ENCODE data around the gene ARRB1. TPM values are rescaled to one million over a fixed set of nuclear protein-coding genes. Genes with fewer than 3 reads are reported as not detected.

Gene ARRB1
- total RNA-seq, 1 experiment from 2014 or later = 90.1 TPM

DNA sequence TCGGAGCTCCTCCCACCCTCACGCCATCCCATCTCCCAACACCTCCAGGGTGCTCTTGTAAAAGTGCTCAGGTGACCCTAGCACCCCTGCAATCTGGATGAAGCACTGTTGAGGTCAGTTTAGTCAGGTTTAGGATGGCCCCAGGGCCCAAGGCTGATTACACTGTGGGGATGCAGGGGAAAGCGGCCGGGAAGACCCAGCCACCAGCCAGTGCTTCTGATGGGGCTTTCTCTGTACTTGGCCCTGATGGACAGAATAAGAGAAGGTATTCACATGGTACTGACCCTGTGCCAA, 82.1 kb downstream of the ARRB1 start (continued):
- TF ChIP-seq, protein P1, sequence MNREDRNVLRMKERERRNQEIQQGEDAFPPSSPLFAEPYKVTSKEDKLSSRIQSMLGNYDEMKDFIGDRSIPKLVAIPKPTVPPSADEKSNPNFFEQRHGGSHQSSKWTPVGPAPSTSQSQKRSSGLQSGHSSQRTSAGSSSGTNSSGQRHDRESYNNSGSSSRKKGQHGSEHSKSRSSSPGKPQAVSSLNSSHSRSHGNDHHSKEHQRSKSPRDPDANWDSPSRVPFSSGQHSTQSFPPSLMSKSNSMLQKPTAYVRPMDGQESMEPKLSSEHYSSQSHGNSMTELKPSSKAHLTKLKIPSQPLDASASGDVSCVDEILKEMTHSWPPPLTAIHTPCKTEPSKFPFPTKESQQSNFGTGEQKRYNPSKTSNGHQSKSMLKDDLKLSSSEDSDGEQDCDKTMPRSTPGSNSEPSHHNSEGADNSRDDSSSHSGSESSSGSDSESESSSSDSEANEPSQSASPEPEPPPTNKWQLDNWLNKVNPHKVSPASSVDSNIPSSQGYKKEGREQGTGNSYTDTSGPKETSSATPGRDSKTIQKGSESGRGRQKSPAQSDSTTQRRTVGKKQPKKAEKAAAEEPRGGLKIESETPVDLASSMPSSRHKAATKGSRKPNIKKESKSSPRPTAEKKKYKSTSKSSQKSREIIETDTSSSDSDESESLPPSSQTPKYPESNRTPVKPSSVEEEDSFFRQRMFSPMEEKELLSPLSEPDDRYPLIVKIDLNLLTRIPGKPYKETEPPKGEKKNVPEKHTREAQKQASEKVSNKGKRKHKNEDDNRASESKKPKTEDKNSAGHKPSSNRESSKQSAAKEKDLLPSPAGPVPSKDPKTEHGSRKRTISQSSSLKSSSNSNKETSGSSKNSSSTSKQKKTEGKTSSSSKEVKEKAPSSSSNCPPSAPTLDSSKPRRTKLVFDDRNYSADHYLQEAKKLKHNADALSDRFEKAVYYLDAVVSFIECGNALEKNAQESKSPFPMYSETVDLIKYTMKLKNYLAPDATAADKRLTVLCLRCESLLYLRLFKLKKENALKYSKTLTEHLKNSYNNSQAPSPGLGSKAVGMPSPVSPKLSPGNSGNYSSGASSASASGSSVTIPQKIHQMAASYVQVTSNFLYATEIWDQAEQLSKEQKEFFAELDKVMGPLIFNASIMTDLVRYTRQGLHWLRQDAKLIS (CRISPR knock-in tag; IDR thresholded peaks at IDR 0.05; ENCODE audit: borderline replicate concordance) = no peak
- no peak for TF ChIP-seq RORB (CRISPR knock-in tag; IDR thresholded peaks at IDR 0.05)
- TF ChIP-seq SOX15 (CRISPR knock-in tag; IDR thresholded peaks at IDR 0.05) = no peak
- no peak for TF ChIP-seq FOXP1 (CRISPR knock-in tag; IDR thresholded peaks at IDR 0.05; ENCODE audit: borderline replicate concordance)
- no peak for TF ChIP-seq ZNF263 (CRISPR knock-in tag; IDR thresholded peaks at IDR 0.05; ENCODE audit: low read depth)
- TF ChIP-seq ESRRA (CRISPR knock-in tag; IDR thresholded peaks at IDR 0.05; ENCODE audit: borderline replicate concordance) = no peak
- TF ChIP-seq ZNF416 (CRISPR knock-in tag; IDR thresholded peaks at IDR 0.05) = no peak
- TF ChIP-seq, protein P2, sequence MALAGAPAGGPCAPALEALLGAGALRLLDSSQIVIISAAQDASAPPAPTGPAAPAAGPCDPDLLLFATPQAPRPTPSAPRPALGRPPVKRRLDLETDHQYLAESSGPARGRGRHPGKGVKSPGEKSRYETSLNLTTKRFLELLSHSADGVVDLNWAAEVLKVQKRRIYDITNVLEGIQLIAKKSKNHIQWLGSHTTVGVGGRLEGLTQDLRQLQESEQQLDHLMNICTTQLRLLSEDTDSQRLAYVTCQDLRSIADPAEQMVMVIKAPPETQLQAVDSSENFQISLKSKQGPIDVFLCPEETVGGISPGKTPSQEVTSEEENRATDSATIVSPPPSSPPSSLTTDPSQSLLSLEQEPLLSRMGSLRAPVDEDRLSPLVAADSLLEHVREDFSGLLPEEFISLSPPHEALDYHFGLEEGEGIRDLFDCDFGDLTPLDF (CRISPR knock-in tag; IDR thresholded peaks at IDR 0.05) = no peak
- TF ChIP-seq ZNF423 (CRISPR knock-in tag; IDR thresholded peaks at IDR 0.05) = no peak
- no peak for TF ChIP-seq CREB1 (CRISPR knock-in tag; IDR thresholded peaks at IDR 0.05)
- no peak for TF ChIP-seq OVOL2 (CRISPR knock-in tag; IDR thresholded peaks at IDR 0.05; ENCODE audit: borderline replicate concordance)

DNA sequence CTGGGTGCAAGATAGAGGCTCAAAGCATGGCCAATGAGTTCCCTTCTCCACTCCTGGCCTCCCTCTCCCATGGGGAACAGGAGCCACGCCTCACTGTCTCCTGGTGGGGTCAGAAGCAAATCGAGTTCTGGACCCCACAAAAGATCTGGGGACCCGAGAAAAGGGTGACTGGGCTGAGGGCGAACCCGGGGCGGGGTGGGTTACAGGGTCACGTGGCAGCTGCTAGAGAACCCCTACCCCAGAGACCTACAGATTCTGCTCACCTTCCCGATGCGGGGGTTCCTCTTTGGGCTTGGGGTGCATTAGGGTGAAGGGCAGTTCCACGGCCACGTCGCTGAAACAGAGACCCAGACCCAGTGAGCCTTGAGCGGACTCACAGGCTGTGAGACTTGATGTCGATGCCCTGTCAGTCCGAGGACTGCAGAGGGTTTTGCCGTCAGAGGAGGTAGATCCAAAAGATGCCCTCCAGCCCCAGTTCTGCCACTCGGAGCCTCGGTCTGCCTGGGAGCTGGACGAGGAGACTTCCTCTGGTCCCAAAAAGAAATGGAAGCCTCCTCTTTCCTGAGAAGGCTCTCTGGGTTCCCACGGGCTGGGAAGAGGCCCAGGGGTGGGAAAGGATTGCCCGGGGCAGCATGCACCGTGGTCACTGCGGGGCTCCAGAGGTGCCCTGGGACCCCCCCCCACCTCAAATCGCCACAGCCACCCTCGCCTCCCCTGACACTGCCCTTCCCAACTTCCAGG, 82.7 kb downstream of the ARRB1 start:
- TF ChIP-seq CBFB (CRISPR knock-in tag; IDR thresholded peaks at IDR 0.05; ENCODE audit: low read depth) = no peak
- no peak for TF ChIP-seq OVOL2 (CRISPR knock-in tag; IDR thresholded peaks at IDR 0.05; ENCODE audit: borderline replicate concordance)
- TF ChIP-seq IRF2 (CRISPR knock-in tag; IDR thresholded peaks at IDR 0.05; ENCODE audit: borderline replicate concordance, low read depth) = no peak
- TF ChIP-seq, protein P3, sequence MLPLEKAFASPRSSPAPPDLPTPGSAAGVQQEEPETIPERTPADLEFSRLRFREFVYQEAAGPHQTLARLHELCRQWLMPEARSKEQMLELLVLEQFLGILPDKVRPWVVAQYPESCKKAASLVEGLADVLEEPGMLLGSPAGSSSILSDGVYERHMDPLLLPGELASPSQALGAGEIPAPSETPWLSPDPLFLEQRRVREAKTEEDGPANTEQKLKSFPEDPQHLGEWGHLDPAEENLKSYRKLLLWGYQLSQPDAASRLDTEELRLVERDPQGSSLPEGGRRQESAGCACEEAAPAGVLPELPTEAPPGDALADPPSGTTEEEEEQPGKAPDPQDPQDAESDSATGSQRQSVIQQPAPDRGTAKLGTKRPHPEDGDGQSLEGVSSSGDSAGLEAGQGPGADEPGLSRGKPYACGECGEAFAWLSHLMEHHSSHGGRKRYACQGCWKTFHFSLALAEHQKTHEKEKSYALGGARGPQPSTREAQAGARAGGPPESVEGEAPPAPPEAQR (CRISPR knock-in tag; IDR thresholded peaks at IDR 0.05) = no peak
- no peak for TF ChIP-seq ZNF232 (CRISPR knock-in tag; IDR thresholded peaks at IDR 0.05)
- no peak for TF ChIP-seq TEAD1 (CRISPR knock-in tag; IDR thresholded peaks at IDR 0.05)
- no peak for TF ChIP-seq GABPB1 (CRISPR knock-in tag; IDR thresholded peaks at IDR 0.05)
- TF ChIP-seq, protein P4, sequence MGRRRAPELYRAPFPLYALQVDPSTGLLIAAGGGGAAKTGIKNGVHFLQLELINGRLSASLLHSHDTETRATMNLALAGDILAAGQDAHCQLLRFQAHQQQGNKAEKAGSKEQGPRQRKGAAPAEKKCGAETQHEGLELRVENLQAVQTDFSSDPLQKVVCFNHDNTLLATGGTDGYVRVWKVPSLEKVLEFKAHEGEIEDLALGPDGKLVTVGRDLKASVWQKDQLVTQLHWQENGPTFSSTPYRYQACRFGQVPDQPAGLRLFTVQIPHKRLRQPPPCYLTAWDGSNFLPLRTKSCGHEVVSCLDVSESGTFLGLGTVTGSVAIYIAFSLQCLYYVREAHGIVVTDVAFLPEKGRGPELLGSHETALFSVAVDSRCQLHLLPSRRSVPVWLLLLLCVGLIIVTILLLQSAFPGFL (CRISPR knock-in tag; IDR thresholded peaks at IDR 0.05; ENCODE audit: borderline replicate concordance) = no peak
- TF ChIP-seq ZNF317 (CRISPR knock-in tag; IDR thresholded peaks at IDR 0.05; ENCODE audit: borderline replicate concordance, low read depth) = no peak
- TF ChIP-seq ZNF671 (CRISPR knock-in tag; IDR thresholded peaks at IDR 0.05) = no peak
- Mint-ChIP-seq H3K27ac (no peak overlapping the region), H3K4me3 (no peak overlapping the region), H3K9me3 (no peaks in the 10 kb centered on the region), H3K27me3 (ENCODE audit: low read depth) (no peaks in the 10 kb centered on the region), H3K36me3 (peaks cover 24% of the 10 kb centered on the region), H3K4me1 (peaks cover 10% of the 10 kb centered on the region)
- DNase-seq (ENCODE audit: low spot score) = no peak
- ChIA-PET POLR2A (interaction anchor here (0.6 kb wide), 2 partner anchors 264 to 776 kb away, joined by 3 to 8 read pairs; no protein-coding TSS in a partner anchor), CTCF (interaction anchor here (1.3 to 4.4 kb wide), 3 partner anchors 20 to 157 kb away, joined by 5 to 25 read pairs (median 14); no protein-coding TSS in a partner anchor)
- ATAC-seq = no peak
